Astrocyte of the cerebellum (primary cell): ENCODE measurements around the gene ARL5C.
A peak's percentile ranks its signal among the peaks of the same experiment; 100 is the strongest.

Experiments used
- DNase-seq: peaks from one replicate; pipeline ENCODE4 v3.0.0-alpha.2; 2011; ENCODE audit warnings: low read depth
- H3K4me3 ChIP-seq: 2 replicates; pipeline ENCODE4 v1.5.1; 2011; ENCODE audit warnings: mild to moderate bottlenecking, low read depth, low read length, moderate library complexity
- in situ Hi-C: cut with HindIII; loops from 2 replicates; pipeline ENCODE4 v1.10.0; 2017; ENCODE audit warnings: low sequenced_read_pairs
- TF ChIP-seq, protein P1 (sequence below): IDR thresholded peaks from 2 replicates; pipeline ENCODE4 v1.5.1; 2012; ENCODE audit warnings: low read length, low read depth, moderate library complexity, mild to moderate bottlenecking; ENCODE audit errors: missing control alignments

ARL5C gene

GRCh38 chr17:39199820-39200069, 33.8 kb upstream of the ARL5C start:
- in situ Hi-C loops, result no loop called here
- H3K4me3 ChIP-seq, result peak overlapping the region; percentile 89
- TF ChIP-seq, protein P1, sequence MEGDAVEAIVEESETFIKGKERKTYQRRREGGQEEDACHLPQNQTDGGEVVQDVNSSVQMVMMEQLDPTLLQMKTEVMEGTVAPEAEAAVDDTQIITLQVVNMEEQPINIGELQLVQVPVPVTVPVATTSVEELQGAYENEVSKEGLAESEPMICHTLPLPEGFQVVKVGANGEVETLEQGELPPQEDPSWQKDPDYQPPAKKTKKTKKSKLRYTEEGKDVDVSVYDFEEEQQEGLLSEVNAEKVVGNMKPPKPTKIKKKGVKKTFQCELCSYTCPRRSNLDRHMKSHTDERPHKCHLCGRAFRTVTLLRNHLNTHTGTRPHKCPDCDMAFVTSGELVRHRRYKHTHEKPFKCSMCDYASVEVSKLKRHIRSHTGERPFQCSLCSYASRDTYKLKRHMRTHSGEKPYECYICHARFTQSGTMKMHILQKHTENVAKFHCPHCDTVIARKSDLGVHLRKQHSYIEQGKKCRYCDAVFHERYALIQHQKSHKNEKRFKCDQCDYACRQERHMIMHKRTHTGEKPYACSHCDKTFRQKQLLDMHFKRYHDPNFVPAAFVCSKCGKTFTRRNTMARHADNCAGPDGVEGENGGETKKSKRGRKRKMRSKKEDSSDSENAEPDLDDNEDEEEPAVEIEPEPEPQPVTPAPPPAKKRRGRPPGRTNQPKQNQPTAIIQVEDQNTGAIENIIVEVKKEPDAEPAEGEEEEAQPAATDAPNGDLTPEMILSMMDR, result no peak
- DNase-seq, result peak; percentile 91

DNA sequence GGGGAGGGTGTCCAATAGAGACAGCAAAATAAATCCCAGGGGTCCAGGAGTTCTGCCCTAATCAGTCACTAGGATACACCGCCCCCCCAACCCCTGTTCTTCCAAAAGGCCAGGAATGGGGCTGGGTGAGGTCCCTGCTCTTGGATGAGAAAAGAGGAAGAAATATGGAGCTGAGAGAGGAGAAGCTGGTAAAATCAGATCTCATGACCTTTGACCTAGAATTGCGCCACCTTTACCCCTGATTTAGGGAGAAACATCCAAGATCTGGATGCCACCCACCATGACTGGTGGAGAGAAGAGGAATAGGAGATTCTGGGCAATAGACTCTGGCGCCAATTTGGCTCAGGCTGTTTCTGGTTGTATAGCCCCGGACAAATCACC, 32.2 kb upstream of the ARL5C start:
- in situ Hi-C loops, result no loop called here
- DNase-seq, result no peak
- TF ChIP-seq, protein P1, result no peak
- peak overlapping the region; percentile 79 for H3K4me3 ChIP-seq

DNA sequence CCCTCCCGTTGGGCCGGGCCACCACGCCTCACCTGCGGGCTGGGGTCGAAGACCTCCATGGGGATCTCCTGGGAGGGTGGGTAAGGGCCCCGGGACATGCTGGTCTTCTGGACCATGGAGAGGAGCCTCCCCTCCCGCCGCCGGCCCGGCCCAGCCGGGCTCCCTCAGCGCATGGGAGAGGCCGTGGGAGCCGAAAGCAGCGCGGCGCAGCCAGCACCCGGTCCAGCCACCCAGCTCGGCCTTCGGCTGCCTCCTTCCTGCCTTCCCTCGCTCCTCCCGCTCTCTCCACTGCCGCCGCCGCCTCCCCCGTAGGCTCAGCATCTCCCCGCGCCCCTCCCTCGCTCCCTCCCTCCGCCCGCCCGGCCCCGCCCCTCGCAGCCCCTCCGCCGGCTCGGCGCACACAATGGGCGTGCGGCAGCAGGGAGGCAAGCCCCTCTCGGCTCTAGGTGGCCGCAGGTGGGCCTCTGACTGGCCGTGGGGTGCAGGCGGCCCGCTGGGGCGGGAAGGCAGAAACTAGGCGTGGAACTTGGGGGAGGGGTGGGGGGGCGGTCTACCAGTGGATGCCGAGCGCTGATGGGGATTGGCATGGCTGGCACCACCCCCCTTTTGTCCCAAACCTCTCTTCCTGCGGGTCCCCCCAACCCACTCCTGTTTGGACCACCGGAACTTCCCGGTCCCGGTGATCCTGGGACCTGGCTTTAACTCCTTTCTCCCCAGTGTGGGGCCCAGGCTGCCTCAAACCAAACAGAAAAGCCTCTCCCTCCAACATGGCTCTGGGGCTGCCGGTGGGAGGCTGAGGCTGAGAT, 31.6 kb upstream of the ARL5C start, which contains the start of gene CACNB1:
Gene CACNB1, minus strand, starts transcription at position 290 of the 806 bp plus-strand sequence. Its CDS starts 174 bp downstream, at position 116.
- in situ Hi-C loops, result no loop called here
- DNase-seq, result no peak
- peak within 1 kb of the TSS; percentile 79 for H3K4me3 ChIP-seq
- TF ChIP-seq, protein P1, result no peak

GRCh38 chr17:39196808-39197291, 30.9 kb upstream of the ARL5C start:
- DNase-seq, result no peak
- TF ChIP-seq, protein P1, result no peak
- in situ Hi-C loops, result no loop called here
- peak overlapping the region; percentile 79 for H3K4me3 ChIP-seq

DNA sequence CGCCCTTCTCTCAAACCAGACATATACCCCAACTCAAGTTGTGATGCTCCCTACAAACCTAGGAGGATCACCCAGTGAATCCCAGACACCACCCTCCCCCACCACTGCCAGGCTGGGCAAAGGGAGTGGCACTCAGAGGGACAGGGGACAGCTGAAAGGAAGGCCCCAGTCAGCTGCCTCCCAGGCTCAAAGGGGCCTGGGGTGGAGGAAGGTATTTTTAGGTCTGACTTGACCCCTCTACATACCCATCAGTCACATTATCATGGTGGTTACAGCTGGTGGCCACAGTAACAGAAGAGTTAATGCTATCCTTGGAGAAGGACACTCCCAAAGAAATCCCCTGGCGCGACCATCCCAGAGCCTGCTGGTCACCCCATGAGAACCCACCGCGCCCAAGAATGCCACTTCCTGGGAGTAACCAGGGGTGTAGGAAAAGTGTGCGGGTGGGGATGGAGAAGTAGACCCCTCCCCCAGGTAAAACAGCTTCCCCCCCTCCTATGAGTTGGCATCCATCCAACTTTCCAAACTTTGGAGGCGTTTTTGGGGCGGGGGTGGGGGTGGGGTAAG, 30.4 kb upstream of the ARL5C start:
- peak overlapping the region; percentile 79 for H3K4me3 ChIP-seq
- DNase-seq, result no peak
- in situ Hi-C loops, result no loop called here
- TF ChIP-seq, protein P1, result no peak

DNA sequence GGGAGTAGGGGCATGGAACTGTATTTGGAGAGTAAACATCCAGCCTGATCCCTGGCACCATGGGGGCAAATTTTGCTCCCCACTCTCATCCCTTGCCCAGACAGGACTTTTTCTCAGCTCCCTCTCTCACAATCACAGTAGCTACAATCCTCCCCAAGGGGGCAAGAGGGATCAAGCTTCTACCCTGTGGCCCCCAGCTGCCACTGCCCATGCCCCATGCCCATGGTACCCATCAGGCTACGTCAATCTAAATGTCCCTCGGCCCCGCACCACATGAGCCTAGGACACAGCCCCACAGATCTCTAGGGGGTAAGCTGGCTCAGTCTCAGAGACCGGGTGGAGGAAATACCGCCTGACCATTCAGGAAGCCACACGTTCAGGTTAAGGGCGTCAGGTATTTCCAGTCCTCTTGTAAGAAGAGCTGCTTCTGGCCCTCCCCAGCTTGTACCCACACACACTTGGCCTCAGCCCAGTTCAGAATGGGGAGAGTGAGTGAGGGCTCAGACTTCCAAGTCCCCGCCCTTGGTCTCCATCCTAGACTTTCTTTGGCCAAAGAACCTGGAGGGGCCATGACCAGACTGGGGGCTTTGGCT, 29.7 kb upstream of the ARL5C start:
- no peak for DNase-seq
- TF ChIP-seq, protein P1, result no peak
- H3K4me3 ChIP-seq, result peak overlapping the region; percentile 79
- in situ Hi-C loops, result no loop called here
